GM10266 (cell line): Measurements from ENCODE around the gene DEUP1.

Source experiments
- DNase-seq: peaks from one replicate; pipeline ENCODE4 v3.0.0; 2012; ENCODE audit errors: extremely low spot score
- TF ChIP-seq, protein P1 (sequence below): IDR thresholded peaks from 2 replicates; pipeline ENCODE4 v1.5.1; 2012; ENCODE audit warnings: mild to moderate bottlenecking, low read depth; ENCODE audit not compliant: control insufficient read depth, insufficient read depth; ENCODE audit errors: missing control alignments

Gene DEUP1

DNA sequence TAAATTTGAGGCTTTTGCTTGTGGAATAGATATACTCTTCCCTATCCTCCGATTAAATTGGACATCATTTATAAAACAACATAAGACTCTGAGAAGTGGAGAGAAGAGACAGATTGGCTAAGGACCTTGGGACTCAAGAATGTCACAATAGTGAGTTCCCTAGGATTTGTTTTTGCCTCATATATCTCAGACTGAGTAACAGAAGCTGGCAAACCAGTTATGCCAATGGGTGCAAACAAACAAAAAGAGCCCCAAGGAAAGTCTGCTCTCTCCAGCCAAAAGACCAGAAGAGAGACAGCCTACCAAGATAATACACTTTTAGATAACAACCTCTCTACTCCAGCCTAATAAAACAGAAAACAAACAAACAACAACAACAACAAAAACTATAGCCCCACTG is 28.9 kb downstream of the DEUP1 start:
- DNase-seq = no peak
- TF ChIP-seq, protein P1, sequence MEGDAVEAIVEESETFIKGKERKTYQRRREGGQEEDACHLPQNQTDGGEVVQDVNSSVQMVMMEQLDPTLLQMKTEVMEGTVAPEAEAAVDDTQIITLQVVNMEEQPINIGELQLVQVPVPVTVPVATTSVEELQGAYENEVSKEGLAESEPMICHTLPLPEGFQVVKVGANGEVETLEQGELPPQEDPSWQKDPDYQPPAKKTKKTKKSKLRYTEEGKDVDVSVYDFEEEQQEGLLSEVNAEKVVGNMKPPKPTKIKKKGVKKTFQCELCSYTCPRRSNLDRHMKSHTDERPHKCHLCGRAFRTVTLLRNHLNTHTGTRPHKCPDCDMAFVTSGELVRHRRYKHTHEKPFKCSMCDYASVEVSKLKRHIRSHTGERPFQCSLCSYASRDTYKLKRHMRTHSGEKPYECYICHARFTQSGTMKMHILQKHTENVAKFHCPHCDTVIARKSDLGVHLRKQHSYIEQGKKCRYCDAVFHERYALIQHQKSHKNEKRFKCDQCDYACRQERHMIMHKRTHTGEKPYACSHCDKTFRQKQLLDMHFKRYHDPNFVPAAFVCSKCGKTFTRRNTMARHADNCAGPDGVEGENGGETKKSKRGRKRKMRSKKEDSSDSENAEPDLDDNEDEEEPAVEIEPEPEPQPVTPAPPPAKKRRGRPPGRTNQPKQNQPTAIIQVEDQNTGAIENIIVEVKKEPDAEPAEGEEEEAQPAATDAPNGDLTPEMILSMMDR = no peak

GRCh38 chr11:93361435-93361834 is 30.9 kb downstream of the DEUP1 start:
- TF ChIP-seq, protein P1 = no peak
- no peak for DNase-seq

- DNase-seq = no peak
- TF ChIP-seq, protein P1 = no peak
Measured at GRCh38 chr11:93368022-93368421, 37.5 kb downstream of the DEUP1 start.

GRCh38 chr11:93370260-93370659 is 39.7 kb downstream of the DEUP1 start:
- no peak for DNase-seq
- TF ChIP-seq, protein P1 = no peak

DNA sequence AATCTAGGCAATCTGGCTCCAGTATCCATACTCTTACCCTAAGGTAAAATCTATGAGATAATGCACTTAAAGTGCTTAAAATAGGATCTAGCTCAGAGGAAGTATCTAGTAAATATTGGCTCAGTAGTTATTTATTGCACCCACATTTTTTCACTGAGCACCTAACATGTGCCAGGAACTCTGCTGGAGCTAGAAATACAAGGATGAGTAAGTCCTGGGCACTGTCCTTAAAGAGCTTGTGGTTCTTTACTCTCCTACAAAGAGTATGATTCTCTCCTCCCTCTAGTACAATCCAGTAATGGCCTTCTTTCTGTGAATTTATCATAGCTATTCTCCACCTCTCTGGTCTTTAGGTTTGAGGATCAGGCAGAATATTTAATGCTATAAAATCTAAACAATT is 59.2 kb downstream of the DEUP1 start:
- TF ChIP-seq, protein P1 = no peak

DNA sequence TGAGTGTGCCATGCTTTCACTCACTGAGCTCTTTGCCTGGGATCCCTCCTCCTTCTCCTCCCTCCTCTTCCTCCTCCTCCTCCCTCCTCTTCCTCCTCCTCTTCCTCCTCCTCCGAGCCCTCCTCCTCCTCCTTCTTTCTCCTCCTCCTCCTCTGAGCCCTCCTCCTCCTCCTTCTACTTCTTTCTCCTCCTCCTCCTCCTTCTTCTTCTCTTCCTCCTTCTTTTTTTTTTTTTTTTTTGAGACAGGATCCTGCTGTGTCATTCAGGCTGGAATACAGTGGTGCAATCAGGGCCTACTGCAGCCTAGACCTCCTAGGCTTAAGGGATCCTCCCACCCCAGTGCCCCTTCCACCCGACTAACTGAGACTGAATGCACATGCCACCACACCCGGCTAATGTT is 62.3 kb downstream of the DEUP1 start:
- TF ChIP-seq, protein P1 = no peak
- no peak for DNase-seq

More for the DNA sequence above, 59.2 kb downstream of the DEUP1 start:
- no peak for DNase-seq

GRCh38 chr11:93393386-93393785 is 62.8 kb downstream of the DEUP1 start:
- DNase-seq = no peak
- TF ChIP-seq, protein P1 = no peak
